DND-41 (cell line): ENCODE data around the gene OGDH.

ENCODE experiments used
- CTCF ChIP-seq: IDR thresholded peaks from 2 replicates; pipeline ENCODE4 v1.5.1; 2012; ENCODE audit warnings: borderline replicate concordance, low read length, moderate library complexity, mild to moderate bottlenecking; ENCODE audit not compliant: poor library complexity, severe bottlenecking; ENCODE audit errors: extremely low read depth
- EZH2 ChIP-seq: IDR thresholded peaks from 3 replicates; pipeline ENCODE4 v1.6.1; 2012; ENCODE audit warnings: borderline replicate concordance, low read depth, mild to moderate bottlenecking, moderate library complexity, low read length, inconsistent platforms; ENCODE audit not compliant: severe bottlenecking

GRCh38 chr7:44574287-44574872, 32.0 kb upstream of the OGDH start:
- TF ChIP-seq CTCF (no peak), EZH2 (no peak)
